WTC11 (cell line): ENCODE data around the gene DHDDS. TPM values are rescaled to one million over a fixed set of nuclear protein-coding genes. Genes with fewer than 3 reads are reported as not detected.

Experiments
- ATAC-seq: fragments of 200-7000 bp; cut with Tn5 transposase; 2 replicates; pipeline ENCODE4 v1.10.0; 2021; ENCODE audit warnings: mild to moderate bottlenecking, moderate library complexity
- CTCF ChIA-PET: fragments of 300-600 bp; sonication (Branson Sonifier 250); formaldehyde crosslinking; loops from one replicate; lab custom pipeline; 2021; ENCODE audit warnings: antibody characterized with exemption; lab: Charles Lee
- POLR2A ChIA-PET: fragments of 350-600 bp; sonication (Branson Sonifier 250); formaldehyde crosslinking; loops from one replicate; lab custom pipeline; 2021; ENCODE audit warnings: antibody characterized with exemption; lab: Charles Lee
- DNase-seq: peaks from one replicate; pipeline ENCODE4 v3.0.0; 2021; ENCODE audit warnings: low spot score
- H3K27ac Mint-ChIP-seq: 2 replicates; pipeline ENCODE4 v1.8.0; 2021; ENCODE audit warnings: mixed read lengths
- H3K27me3 Mint-ChIP-seq: 2 replicates; pipeline ENCODE4 v1.8.0; 2021; ENCODE audit warnings: low read depth, mild to moderate bottlenecking, moderate library complexity, mixed read lengths
- H3K36me3 Mint-ChIP-seq: 2 replicates; pipeline ENCODE4 v1.8.0; 2021; ENCODE audit warnings: mixed read lengths
- H3K4me1 Mint-ChIP-seq: 2 replicates; pipeline ENCODE4 v1.8.0; 2022; ENCODE audit warnings: mixed read lengths
- H3K4me3 Mint-ChIP-seq: 2 replicates; pipeline ENCODE4 v1.8.0; 2021; ENCODE audit warnings: mild to moderate bottlenecking, moderate library complexity, mixed read lengths
- H3K9me3 Mint-ChIP-seq: 2 replicates; pipeline ENCODE4 v1.8.0; 2021; ENCODE audit warnings: mixed read lengths
- ATF2 ChIP-seq: sonication (generic); formaldehyde crosslinking; IDR thresholded peaks from 2 replicates; pipeline ENCODE4 v1.8.1; 2022; ENCODE audit warnings: low read depth, missing genetic modification reagents, borderline replicate concordance
- ATF3 ChIP-seq: sonication (generic); formaldehyde crosslinking; conservative IDR thresholded peaks from 2 replicates; pipeline ENCODE4 v1.8.1; 2022; ENCODE audit warnings: mild to moderate bottlenecking, missing genetic modification reagents
- CREB1 ChIP-seq: sonication (generic); formaldehyde crosslinking; IDR thresholded peaks from 2 replicates; pipeline ENCODE4 v1.8.0; 2023; ENCODE audit warnings: mild to moderate bottlenecking, missing genetic modification reagents
- ELF4 ChIP-seq: sonication (generic); formaldehyde crosslinking; IDR thresholded peaks from 2 replicates; pipeline ENCODE4 v1.8.1; 2022; ENCODE audit warnings: low read depth, mild to moderate bottlenecking, moderate library complexity, missing genetic modification reagents
- FOXJ3 ChIP-seq: sonication (generic); formaldehyde crosslinking; IDR thresholded peaks from 2 replicates; pipeline ENCODE4 v1.9.0; 2021; ENCODE audit warnings: missing genetic modification reagents, mild to moderate bottlenecking, borderline replicate concordance
- FOXP4 ChIP-seq: sonication (generic); formaldehyde crosslinking; IDR thresholded peaks from 2 replicates; pipeline ENCODE4 v1.8.0; 2022; ENCODE audit warnings: mild to moderate bottlenecking, missing genetic modification reagents
- GTF2I ChIP-seq: fragments of 250-450 bp; sonication (Bioruptor Pico); conservative IDR thresholded peaks from 2 replicates; pipeline ENCODE4 v1.4.0; 2021; ENCODE audit warnings: mild to moderate bottlenecking
- JUN ChIP-seq: sonication (generic); formaldehyde crosslinking; IDR thresholded peaks from 2 replicates; pipeline ENCODE4 v1.8.0; 2023; ENCODE audit warnings: mild to moderate bottlenecking, missing genetic modification reagents
- TCF7 ChIP-seq: sonication (generic); formaldehyde crosslinking; IDR thresholded peaks from 2 replicates; pipeline ENCODE4 v1.8.0; 2022; ENCODE audit warnings: mild to moderate bottlenecking, low read depth, missing genetic modification reagents, moderate library complexity
- TEAD4 ChIP-seq: sonication (generic); formaldehyde crosslinking; IDR thresholded peaks from 2 replicates; pipeline ENCODE4 v1.8.0; 2022; ENCODE audit warnings: mild to moderate bottlenecking, missing genetic modification reagents
- ZNF317 ChIP-seq: sonication (generic); formaldehyde crosslinking; IDR thresholded peaks from 2 replicates; pipeline ENCODE4 v1.8.1; 2023; ENCODE audit warnings: low read depth, mild to moderate bottlenecking, moderate library complexity, missing genetic modification reagents, borderline replicate concordance
- ZNF416 ChIP-seq: fragments of 250-450 bp; sonication (Bioruptor Pico); IDR thresholded peaks from 2 replicates; pipeline ENCODE4 v1.9.0; 2021; ENCODE audit warnings: mild to moderate bottlenecking, inconsistent platforms
- ZNF512 ChIP-seq: sonication (generic); formaldehyde crosslinking; IDR thresholded peaks from 2 replicates; pipeline ENCODE4 v1.8.1; 2022; ENCODE audit warnings: missing genetic modification reagents, borderline replicate concordance
- total RNA-seq: library from RNA; stranded (reverse); gene quantifications from 3 replicates; pipeline ENCODE4 v1.2.3, GENCODE V29; 2021
- TF ChIP-seq, protein P1 (sequence below): sonication (generic); formaldehyde crosslinking; IDR thresholded peaks from 2 replicates; pipeline ENCODE4 v1.8.1; 2023; ENCODE audit warnings: mild to moderate bottlenecking, missing genetic modification reagents, moderate library complexity
- TF ChIP-seq, protein P2 (sequence below): fragments of 250-450 bp; sonication (Bioruptor Pico); IDR thresholded peaks from 2 replicates; pipeline ENCODE4 v1.9.0; 2021; ENCODE audit warnings: mild to moderate bottlenecking
- TF ChIP-seq, protein P3 (sequence below): fragments of 250-450 bp; sonication (Bioruptor Pico); IDR thresholded peaks from 2 replicates; pipeline ENCODE4 v1.8.0; 2021; ENCODE audit warnings: mild to moderate bottlenecking
- TF ChIP-seq, protein P4 (sequence below): fragments of 200-600 bp; IDR thresholded peaks from 2 replicates; pipeline ENCODE4 v1.8.0; 2022; ENCODE audit warnings: antibody characterized with exemption
- TF ChIP-seq, protein P5 (sequence below): sonication (generic); formaldehyde crosslinking; IDR thresholded peaks from 2 replicates; pipeline ENCODE4 v1.8.1; 2022; ENCODE audit warnings: mild to moderate bottlenecking, moderate library complexity, missing genetic modification reagents

Gene DHDDS
- total RNA-seq, 1 experiment from 2014 or later: 55.4 TPM

- H3K4me3 Mint-ChIP-seq: no peak overlapping the region
- ATAC-seq: no peak
Measured at GRCh38 chr1:26403656-26404055, 28.5 kb upstream of the DHDDS start.

GRCh38 chr1:26404641-26405040 is 27.5 kb upstream of the DHDDS start:
- no peak overlapping the region for H3K27ac Mint-ChIP-seq
- ATAC-seq (no peak), DNase-seq (no peak)
- no peaks in the 10 kb centered on the region for H3K27me3 Mint-ChIP-seq
- H3K36me3 Mint-ChIP-seq: no peaks in the 10 kb centered on the region
- no peaks in the 10 kb centered on the region for H3K9me3 Mint-ChIP-seq
- ChIA-PET POLR2A (no interaction called here), CTCF (interaction anchor here (0.6 to 5.8 kb wide), 5 partner anchors 13 to 119 kb away, joined by 3 to 41 read pairs (median 3); partner anchors contain the start of gene HMGN2)
- peaks cover 10% of the 10 kb centered on the region for H3K4me1 Mint-ChIP-seq
- no peak overlapping the region for H3K4me3 Mint-ChIP-seq
- no peak for TF ChIP-seq ATF3 (CRISPR knock-in tag)
- TF ChIP-seq, protein P1, sequence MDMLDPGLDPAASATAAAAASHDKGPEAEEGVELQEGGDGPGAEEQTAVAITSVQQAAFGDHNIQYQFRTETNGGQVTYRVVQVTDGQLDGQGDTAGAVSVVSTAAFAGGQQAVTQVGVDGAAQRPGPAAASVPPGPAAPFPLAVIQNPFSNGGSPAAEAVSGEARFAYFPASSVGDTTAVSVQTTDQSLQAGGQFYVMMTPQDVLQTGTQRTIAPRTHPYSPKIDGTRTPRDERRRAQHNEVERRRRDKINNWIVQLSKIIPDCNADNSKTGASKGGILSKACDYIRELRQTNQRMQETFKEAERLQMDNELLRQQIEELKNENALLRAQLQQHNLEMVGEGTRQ (CRISPR knock-in tag): no peak
- no peak for TF ChIP-seq TCF7 (CRISPR knock-in tag)
- TF ChIP-seq, protein P2, sequence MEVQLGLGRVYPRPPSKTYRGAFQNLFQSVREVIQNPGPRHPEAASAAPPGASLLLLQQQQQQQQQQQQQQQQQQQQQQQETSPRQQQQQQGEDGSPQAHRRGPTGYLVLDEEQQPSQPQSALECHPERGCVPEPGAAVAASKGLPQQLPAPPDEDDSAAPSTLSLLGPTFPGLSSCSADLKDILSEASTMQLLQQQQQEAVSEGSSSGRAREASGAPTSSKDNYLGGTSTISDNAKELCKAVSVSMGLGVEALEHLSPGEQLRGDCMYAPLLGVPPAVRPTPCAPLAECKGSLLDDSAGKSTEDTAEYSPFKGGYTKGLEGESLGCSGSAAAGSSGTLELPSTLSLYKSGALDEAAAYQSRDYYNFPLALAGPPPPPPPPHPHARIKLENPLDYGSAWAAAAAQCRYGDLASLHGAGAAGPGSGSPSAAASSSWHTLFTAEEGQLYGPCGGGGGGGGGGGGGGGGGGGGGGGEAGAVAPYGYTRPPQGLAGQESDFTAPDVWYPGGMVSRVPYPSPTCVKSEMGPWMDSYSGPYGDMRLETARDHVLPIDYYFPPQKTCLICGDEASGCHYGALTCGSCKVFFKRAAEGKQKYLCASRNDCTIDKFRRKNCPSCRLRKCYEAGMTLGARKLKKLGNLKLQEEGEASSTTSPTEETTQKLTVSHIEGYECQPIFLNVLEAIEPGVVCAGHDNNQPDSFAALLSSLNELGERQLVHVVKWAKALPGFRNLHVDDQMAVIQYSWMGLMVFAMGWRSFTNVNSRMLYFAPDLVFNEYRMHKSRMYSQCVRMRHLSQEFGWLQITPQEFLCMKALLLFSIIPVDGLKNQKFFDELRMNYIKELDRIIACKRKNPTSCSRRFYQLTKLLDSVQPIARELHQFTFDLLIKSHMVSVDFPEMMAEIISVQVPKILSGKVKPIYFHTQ (CRISPR knock-in tag): no peak
- no peak for TF ChIP-seq TEAD4
- TF ChIP-seq, protein P3, sequence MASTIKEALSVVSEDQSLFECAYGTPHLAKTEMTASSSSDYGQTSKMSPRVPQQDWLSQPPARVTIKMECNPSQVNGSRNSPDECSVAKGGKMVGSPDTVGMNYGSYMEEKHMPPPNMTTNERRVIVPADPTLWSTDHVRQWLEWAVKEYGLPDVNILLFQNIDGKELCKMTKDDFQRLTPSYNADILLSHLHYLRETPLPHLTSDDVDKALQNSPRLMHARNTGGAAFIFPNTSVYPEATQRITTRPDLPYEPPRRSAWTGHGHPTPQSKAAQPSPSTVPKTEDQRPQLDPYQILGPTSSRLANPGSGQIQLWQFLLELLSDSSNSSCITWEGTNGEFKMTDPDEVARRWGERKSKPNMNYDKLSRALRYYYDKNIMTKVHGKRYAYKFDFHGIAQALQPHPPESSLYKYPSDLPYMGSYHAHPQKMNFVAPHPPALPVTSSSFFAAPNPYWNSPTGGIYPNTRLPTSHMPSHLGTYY (CRISPR knock-in tag): no peak

More at GRCh38 chr1:26403656-26404055, 28.5 kb upstream of the DHDDS start:
- Mint-ChIP-seq H3K36me3 (no peaks in the 10 kb centered on the region), H3K9me3 (no peaks in the 10 kb centered on the region)
- TF ChIP-seq FOXJ3 (CRISPR knock-in tag) (no peak), ELF4 (CRISPR knock-in tag) (no peak), ATF2 (CRISPR knock-in tag) (no peak), ZNF317 (CRISPR knock-in tag) (no peak), CREB1 (no peak), GTF2I (CRISPR knock-in tag) (no peak), TEAD4 (no peak), ZNF512 (CRISPR knock-in tag) (no peak), ZNF416 (no peak), JUN (CRISPR knock-in tag) (no peak), FOXP4 (CRISPR knock-in tag) (no peak)
- TF ChIP-seq, protein P4, sequence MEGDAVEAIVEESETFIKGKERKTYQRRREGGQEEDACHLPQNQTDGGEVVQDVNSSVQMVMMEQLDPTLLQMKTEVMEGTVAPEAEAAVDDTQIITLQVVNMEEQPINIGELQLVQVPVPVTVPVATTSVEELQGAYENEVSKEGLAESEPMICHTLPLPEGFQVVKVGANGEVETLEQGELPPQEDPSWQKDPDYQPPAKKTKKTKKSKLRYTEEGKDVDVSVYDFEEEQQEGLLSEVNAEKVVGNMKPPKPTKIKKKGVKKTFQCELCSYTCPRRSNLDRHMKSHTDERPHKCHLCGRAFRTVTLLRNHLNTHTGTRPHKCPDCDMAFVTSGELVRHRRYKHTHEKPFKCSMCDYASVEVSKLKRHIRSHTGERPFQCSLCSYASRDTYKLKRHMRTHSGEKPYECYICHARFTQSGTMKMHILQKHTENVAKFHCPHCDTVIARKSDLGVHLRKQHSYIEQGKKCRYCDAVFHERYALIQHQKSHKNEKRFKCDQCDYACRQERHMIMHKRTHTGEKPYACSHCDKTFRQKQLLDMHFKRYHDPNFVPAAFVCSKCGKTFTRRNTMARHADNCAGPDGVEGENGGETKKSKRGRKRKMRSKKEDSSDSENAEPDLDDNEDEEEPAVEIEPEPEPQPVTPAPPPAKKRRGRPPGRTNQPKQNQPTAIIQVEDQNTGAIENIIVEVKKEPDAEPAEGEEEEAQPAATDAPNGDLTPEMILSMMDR: no peak
- TF ChIP-seq, protein P5, sequence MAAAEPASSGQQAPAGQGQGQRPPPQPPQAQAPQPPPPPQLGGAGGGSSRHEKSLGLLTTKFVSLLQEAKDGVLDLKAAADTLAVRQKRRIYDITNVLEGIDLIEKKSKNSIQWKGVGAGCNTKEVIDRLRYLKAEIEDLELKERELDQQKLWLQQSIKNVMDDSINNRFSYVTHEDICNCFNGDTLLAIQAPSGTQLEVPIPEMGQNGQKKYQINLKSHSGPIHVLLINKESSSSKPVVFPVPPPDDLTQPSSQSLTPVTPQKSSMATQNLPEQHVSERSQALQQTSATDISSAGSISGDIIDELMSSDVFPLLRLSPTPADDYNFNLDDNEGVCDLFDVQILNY (CRISPR knock-in tag): no peak
- TF ChIP-seq, all 79 proteins: peak for 0
- ChIA-PET POLR2A (no interaction called here), CTCF (interaction anchor here (5.8 kb wide), 1 partner anchor 14 kb away, joined by 41 read pairs; no protein-coding TSS in a partner anchor)
- no peaks in the 10 kb centered on the region for H3K27me3 Mint-ChIP-seq
- peaks cover 4% of the 10 kb centered on the region for H3K4me1 Mint-ChIP-seq
- no peak for DNase-seq
- H3K27ac Mint-ChIP-seq: no peak overlapping the region
